Uterus (tissue), 2 donors: Measurements from ENCODE around the gene FAXC.

ENCODE experiments used
- POLR2A ChIP-seq, 2 donors: fragments of 450-650 bp; IDR thresholded peaks; one replicate each; pipeline ENCODE4 v1.6.1; 2016; ENCODE audit warnings: antibody characterized with exemption in 2 of 2, mild to moderate bottlenecking in 1 of 2, moderate library complexity in 1 of 2
- TF ChIP-seq, protein P1 (sequence below), 4 experiments: fragments of 200-600 bp in 2 of 4; fragments of 450-650 bp in 2 of 4; sonication (generic) in 2 of 4; IDR thresholded peaks; one replicate each; pipeline ENCODE4 v1.5.1; 2016 to 2019; ENCODE audit warnings: antibody characterized with exemption in 4 of 4, mild to moderate bottlenecking in 2 of 4, moderate library complexity in 1 of 4

- TF ChIP-seq, protein P1, sequence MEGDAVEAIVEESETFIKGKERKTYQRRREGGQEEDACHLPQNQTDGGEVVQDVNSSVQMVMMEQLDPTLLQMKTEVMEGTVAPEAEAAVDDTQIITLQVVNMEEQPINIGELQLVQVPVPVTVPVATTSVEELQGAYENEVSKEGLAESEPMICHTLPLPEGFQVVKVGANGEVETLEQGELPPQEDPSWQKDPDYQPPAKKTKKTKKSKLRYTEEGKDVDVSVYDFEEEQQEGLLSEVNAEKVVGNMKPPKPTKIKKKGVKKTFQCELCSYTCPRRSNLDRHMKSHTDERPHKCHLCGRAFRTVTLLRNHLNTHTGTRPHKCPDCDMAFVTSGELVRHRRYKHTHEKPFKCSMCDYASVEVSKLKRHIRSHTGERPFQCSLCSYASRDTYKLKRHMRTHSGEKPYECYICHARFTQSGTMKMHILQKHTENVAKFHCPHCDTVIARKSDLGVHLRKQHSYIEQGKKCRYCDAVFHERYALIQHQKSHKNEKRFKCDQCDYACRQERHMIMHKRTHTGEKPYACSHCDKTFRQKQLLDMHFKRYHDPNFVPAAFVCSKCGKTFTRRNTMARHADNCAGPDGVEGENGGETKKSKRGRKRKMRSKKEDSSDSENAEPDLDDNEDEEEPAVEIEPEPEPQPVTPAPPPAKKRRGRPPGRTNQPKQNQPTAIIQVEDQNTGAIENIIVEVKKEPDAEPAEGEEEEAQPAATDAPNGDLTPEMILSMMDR (IDR thresholded peaks at IDR 0.05) = peak in 1 of 4 experiments; percentile 5
- TF ChIP-seq POLR2A (IDR thresholded peaks at IDR 0.05) = no peak
These were observed 66.9 kb downstream of the FAXC start for GRCh38 chr6:99282479-99283062.
